Motor neuron (in vitro differentiated cells): ENCODE data around the gene SAFB2. TPM values are rescaled to one million over a fixed set of nuclear protein-coding genes. Genes with fewer than 3 reads are reported as not detected.

Experiments used
- ATAC-seq, 8 experiments: fragments of 200-7000 bp; cut with Tn5 transposase; replicated peaks in 6 of 8; 2 replicates each; pipeline ENCODE4 v1.8.0; 2021; ENCODE audit warnings: mild to moderate bottlenecking in 8 of 8, moderate library complexity in 8 of 8
- H3K27ac ChIP-seq, 2 donors: fragments of 250-450 bp; sonication (Bioruptor Pico); 2 replicates each; pipeline ENCODE4 v1.9.0; 2021; ENCODE audit warnings: antibody characterized with exemption in 2 of 2, mild to moderate bottlenecking in 2 of 2, moderate library complexity in 1 of 2
- H3K4me1 ChIP-seq, 2 donors: fragments of 250-450 bp; sonication (Bioruptor Pico); replicated peaks in 1 of 2; 2 replicates each; pipeline ENCODE4 v1.6.1; 2021; ENCODE audit warnings: antibody characterized with exemption in 2 of 2, mild to moderate bottlenecking in 2 of 2, moderate library complexity in 1 of 2
- H3K4me3 ChIP-seq, 5 donors: fragments of 250-450 bp; sonication (Bioruptor Pico); 2 replicates each; pipeline ENCODE4 v1.9.0; 2021; ENCODE audit warnings: antibody characterized with exemption in 5 of 5, mild to moderate bottlenecking in 5 of 5, moderate library complexity in 4 of 5
- WGBS, 10 experiments: fragments of 450-650 bp; shearing (Covaris generic); methylation state at CpG; one replicate each; pipeline ENCODE4 v1.0.0; 2022; 5-methylcytosine and 5-hydroxymethylcytosine counted together
- in situ Hi-C, 9 experiments: fragments of 400-800 bp; cut with MboI; loops; one replicate each; pipeline ENCODE4 v1.15.0; 2021; ENCODE audit warnings: low sequenced_read_pairs in 9 of 9, low pct_unique_long_range_greater_than_20kb in 2 of 9; ENCODE audit not compliant: unreplicated experiment in 9 of 9
- total RNA-seq, 8 experiments: library from RNA; unstranded; fragments of 300-600 nt; gene quantifications; 2 replicates each; pipeline versions ENCODE4 v1.2.3 to v1.2.4, GENCODE V29; 2022

Gene SAFB2
- total RNA-seq, 8 experiments from 2014 or later: 31.1 to 97.5 (median 50.6) TPM

GRCh38 chr19:5563935-5564612 is 58.5 kb downstream of the SAFB2 start:
- 0 to 62% (median 43%) methylated on average over 1 to 13 of the region's 14 CpGs; no CpG with 5 or more reads in 4 of the 10 experiments for WGBS, 10 experiments
- ATAC-seq: peak; percentile 19 to 54 (median 42)
- in situ Hi-C loops: no loop called here

DNA sequence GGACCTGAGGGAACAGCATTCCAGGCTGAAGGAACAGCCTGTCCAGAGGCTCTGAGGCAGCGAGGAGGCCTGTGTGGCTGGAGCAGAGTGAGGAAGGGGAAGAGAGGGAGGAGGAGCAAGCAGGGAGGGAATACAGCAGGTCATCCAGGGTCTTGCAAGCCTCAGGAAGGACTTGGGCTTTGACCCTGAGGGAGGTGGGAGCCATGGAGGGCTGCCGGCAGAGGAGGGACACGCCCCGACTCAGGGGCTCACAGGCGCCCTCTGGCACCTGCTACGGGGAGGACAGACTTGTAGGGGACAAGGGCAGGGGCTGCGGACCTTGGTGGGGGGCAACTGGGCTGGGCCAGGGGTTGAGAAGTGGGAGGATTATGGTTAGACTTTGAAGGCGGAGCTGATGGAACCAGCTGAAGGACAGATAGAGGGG is 59.6 kb downstream of the SAFB2 start:
- H3K27ac ChIP-seq: no peak overlapping the region
- 0 to 100% (median 86%) methylated on average over 1 of the region's 8 CpGs; no CpG with 5 or more reads in 5 of the 10 experiments for whole genome bisulfite sequencing, 10 experiments
- H3K4me1 ChIP-seq: peaks cover 6 to 10% of the 10 kb centered on the region in 2 donors
- H3K4me3 ChIP-seq: no peak overlapping the region
- no peak for ATAC-seq
- in situ Hi-C loops: no loop called here

More at GRCh38 chr19:5563935-5564612, 58.5 kb downstream of the SAFB2 start:
- no peak overlapping the region for H3K27ac ChIP-seq
- peaks cover 6 to 10% of the 10 kb centered on the region in 2 donors for H3K4me1 ChIP-seq
- no peak overlapping the region for H3K4me3 ChIP-seq

DNA sequence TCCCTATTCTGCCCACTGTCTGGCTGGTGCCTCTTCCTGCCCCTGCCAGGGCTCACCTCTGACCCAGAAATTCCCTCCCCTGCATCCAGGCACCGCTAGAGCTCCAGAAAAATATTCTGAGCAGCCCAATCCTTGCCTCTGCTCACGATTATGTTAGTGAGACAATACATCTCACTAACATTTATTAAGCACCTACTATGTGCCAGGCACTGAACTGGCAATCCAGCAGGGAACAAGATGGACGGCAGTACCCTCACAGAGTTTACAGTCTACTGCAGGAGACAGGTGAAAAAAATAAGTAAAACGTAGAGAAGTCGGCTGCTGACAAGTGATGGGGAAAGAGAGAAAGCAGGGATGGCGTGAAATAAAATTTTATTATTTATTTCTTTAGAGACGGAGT is 60.3 kb downstream of the SAFB2 start:
- Histone ChIP-seq H3K4me3 (no peak overlapping the region), H3K27ac (no peak overlapping the region), H3K4me1 (peaks cover 6 to 10% of the 10 kb centered on the region in 2 donors)
- ATAC-seq: no peak
- WGBS, 10 experiments: 50 to 100% (median 93%) methylated on average over 1 to 5 of the region's 7 CpGs; no CpG with 5 or more reads in 1 of the 10 experiments
- in situ Hi-C loops: no loop called here

DNA sequence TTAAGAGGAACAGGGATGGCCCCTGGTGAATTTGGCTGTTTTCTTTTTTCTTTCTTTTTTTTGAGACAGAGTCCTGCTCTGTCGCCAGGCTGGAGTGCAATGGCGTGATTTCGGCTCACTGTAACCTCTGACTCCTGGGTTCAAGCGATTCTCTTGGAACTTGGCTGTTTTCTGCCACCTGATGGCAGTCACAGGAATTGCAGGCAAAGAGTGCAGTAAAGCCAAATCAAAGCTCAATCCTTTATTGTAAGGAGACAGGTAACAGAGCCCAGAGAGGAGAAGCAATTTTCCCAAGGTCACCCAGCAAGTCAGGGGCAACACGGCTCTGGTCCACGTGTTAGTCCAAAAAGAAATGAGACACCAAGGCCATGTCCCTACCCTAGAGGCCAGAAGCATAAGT is 61.0 kb downstream of the SAFB2 start:
- in situ Hi-C loops: no loop called here
- no peak overlapping the region for H3K27ac ChIP-seq
- 55 to 100% (median 83%) methylated on average over 1 to 5 of the region's 6 CpGs; no CpG with 5 or more reads in 4 of the 10 experiments for WGBS, 10 experiments
- no peak for ATAC-seq
- no peak overlapping the region for H3K4me3 ChIP-seq
- peaks cover 6 to 10% of the 10 kb centered on the region in 2 donors for H3K4me1 ChIP-seq

DNA sequence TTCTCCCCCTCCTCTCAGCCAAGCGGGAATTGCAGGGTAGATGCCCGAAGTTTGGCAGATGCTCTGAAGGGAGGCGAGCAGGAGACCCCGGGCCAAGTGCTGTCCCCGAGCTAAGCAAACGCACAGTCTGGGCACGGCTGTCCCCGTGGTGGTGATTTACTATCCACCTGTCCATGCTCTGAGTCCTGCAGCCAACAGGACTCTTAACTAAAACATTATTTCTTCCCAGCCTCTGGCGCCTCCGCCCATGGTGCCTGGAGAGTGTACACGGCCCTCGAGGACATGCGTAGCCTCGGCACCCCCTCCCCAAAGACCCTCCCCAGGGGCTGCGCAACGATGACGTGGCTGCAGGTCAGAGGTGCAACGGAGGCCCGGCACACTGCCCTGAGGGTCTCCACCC is 62.4 kb downstream of the SAFB2 start:
- WGBS, 10 experiments: 71 to 100% methylated on average over 1 to 5 of the region's 19 CpGs; no CpG with 5 or more reads in 8 of the 10 experiments
- Histone ChIP-seq H3K4me3 (no peak overlapping the region), H3K27ac (peak overlapping the region in 1 of 2 donors; percentile 46), H3K4me1 (peaks cover 6 to 10% of the 10 kb centered on the region in 2 donors)
- in situ Hi-C loops: no loop called here
- peak in 5 of 8 experiments; percentile 36 to 58 (median 40) for ATAC-seq

DNA sequence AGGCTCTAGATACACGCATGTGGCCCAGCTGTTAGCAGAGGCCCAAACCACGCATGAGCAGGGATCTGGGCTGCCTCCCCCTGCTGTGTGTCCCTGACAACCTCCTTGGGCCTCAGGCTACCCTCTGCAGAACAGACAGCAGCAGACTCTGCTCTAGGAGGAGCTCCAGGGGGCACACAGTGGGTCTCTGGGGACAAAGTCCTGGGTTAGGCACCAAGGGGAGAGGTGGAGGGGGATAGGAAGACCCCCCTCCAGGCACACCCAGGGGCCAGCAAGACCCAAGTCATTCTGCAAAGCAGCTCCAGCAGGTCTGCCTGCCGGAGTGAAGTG is 62.8 kb downstream of the SAFB2 start:
- H3K4me3 ChIP-seq: no peak overlapping the region
- WGBS, 10 experiments: 10 to 20% methylated on average over 1 to 2 of the region's 3 CpGs; no CpG with 5 or more reads in 8 of the 10 experiments
- no peak overlapping the region for H3K27ac ChIP-seq
- peaks cover 6 to 10% of the 10 kb centered on the region in 2 donors for H3K4me1 ChIP-seq
- peak in 7 of 8 experiments; percentile 21 to 79 (median 60) for ATAC-seq
- in situ Hi-C loops: no loop called here

GRCh38 chr19:5558101-5558621 is 64.4 kb downstream of the SAFB2 start:
- 20 to 95% (median 80%) methylated on average over 1 to 2 of the region's 2 CpGs; no CpG with 5 or more reads in 5 of the 10 experiments for WGBS, 10 experiments
- in situ Hi-C loops: no loop called here
- ATAC-seq: peak in 2 of 8 experiments; percentile 17 to 35

GRCh38 chr19:5557691-5558090 is 64.9 kb downstream of the SAFB2 start:
- in situ Hi-C loops: no loop called here
- no peak overlapping the region for H3K4me3 ChIP-seq
- ATAC-seq: peak in 3 of 8 experiments; percentile 76 to 85 (median 78)
- 0 to 80% methylated on average over 1 to 2 of the region's 13 CpGs; no CpG with 5 or more reads in 8 of the 10 experiments for WGBS, 10 experiments
- no peak overlapping the region for H3K27ac ChIP-seq
- peaks cover 6 to 16% of the 10 kb centered on the region in 2 donors for H3K4me1 ChIP-seq

More at GRCh38 chr19:5558101-5558621, 64.4 kb downstream of the SAFB2 start:
- Histone ChIP-seq H3K4me3 (no peak overlapping the region), H3K4me1 (peaks cover 6 to 16% of the 10 kb centered on the region in 2 donors), H3K27ac (no peak overlapping the region)

- 40 to 90% (median 70%) methylated on average over 1 to 5 of the region's 5 CpGs; no CpG with 5 or more reads in 6 of the 10 experiments for WGBS, 10 experiments
- in situ Hi-C loops: no loop called here
- no peak overlapping the region for H3K27ac ChIP-seq
- no peak overlapping the region for H3K4me3 ChIP-seq
- H3K4me1 ChIP-seq: peaks cover 3 to 10% of the 10 kb centered on the region in 2 donors
- ATAC-seq: no peak
Measured at GRCh38 chr19:5554828-5555227, 67.7 kb downstream of the SAFB2 start.

DNA sequence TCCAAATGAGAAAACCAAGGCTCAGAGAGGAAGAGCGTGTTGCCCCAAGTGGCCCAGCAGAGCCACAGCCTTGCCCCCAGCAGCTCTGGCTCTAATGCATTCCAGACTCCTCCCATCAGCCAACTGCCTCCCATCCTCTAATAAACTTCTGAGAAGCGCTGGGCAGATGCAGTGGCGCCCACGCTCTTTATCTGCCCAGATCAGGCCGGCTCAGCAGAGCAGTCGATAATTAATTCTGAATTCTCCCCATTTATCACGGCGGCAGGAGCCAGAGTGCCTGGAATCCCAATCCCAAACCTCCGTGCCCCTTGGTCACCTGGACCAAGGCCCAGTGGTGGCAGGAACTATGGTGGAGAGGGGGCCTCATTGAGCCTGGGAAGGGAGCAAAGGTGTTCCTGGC is 68.7 kb downstream of the SAFB2 start:
- Histone ChIP-seq H3K4me1 (peaks cover 0 to 6% of the 10 kb centered on the region in 2 donors), H3K4me3 (no peak overlapping the region), H3K27ac (no peak overlapping the region)
- ATAC-seq: peak in 5 of 8 experiments; percentile 53 to 78 (median 62)
- in situ Hi-C loops: no loop called here
- WGBS, 10 experiments: 0 to 83% (median 60%) methylated on average over 1 to 7 of the region's 9 CpGs; no CpG with 5 or more reads in 4 of the 10 experiments

DNA sequence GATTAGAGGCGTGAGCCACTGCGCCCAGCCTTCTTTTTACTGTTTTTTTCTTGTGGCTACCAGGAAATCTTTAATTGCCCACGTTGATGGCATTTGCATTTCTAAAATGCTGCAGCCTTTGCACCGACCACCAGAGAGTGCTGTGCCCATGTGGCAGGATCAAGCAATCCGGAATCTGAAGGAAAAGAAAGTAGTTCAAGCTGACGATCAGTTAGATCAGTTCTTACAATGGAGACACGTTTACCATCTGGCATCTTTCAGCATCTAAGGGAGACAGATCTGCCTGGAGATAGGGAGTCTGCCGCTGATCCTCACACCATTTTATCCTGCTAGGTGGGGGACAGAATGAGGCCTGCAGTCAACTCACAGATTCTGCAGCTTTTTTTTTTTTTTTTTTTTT is 74.7 kb downstream of the SAFB2 start:
- peak in 2 of 8 experiments; percentile 11 to 76 for ATAC-seq
- Histone ChIP-seq H3K4me1 (no peaks in the 10 kb centered on the region), H3K27ac (no peak overlapping the region), H3K4me3 (no peak overlapping the region)
- in situ Hi-C loops: no loop called here
- WGBS, 10 experiments: 17 to 55% (median 39%) methylated on average over 2 to 5 of the region's 8 CpGs; no CpG with 5 or more reads in 1 of the 10 experiments

GRCh38 chr19:5545984-5546383 is 76.6 kb downstream of the SAFB2 start:
- no peak for ATAC-seq
- Histone ChIP-seq H3K4me1 (no peaks in the 10 kb centered on the region), H3K4me3 (no peak overlapping the region), H3K27ac (no peak overlapping the region)
- in situ Hi-C loops: no loop called here
- 69 to 93% (median 81%) methylated on average over 1 to 4 of the region's 4 CpGs; no CpG with 5 or more reads in 4 of the 10 experiments for WGBS, 10 experiments

DNA sequence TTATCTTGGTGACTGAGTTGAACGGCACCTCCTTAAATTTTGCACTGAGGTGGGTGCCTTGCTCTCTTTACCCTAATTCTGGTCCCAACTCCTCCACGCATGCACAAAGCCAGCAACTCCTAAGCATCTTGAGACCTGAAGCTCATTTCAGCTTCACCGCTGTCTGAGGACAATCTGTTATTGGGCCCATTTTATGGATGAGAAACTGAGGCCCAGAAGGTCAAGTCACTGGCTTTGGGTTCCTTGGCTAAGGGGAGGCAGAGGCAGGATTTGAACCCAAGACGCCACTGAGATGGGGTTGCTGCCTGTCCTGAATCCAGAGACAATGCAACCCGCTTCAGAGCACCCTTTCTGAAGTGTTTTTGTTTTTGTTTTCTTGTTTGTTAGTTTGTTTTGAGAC is 77.5 kb downstream of the SAFB2 start:
- no peak overlapping the region for H3K4me3 ChIP-seq
- 40 to 100% (median 89%) methylated on average over 1 to 4 of the region's 5 CpGs; no CpG with 5 or more reads in 2 of the 10 experiments for WGBS, 10 experiments
- H3K27ac ChIP-seq: no peak overlapping the region
- no peak for ATAC-seq
- in situ Hi-C loops: no loop called here
- H3K4me1 ChIP-seq: no peaks in the 10 kb centered on the region
